H1 (cell line): Measurements from ENCODE around the gene CPT2. TPM values are rescaled to one million over a fixed set of nuclear protein-coding genes. Genes with fewer than 3 reads are reported as not detected.

Experiments used
- CTCF ChIA-PET: fragments of 300-600 bp; sonication (Branson Sonifier 250); formaldehyde crosslinking; loops from one replicate; lab custom pipeline; 2021; ENCODE audit not compliant: partially characterized antibody; lab: Charles Lee
- POLR2A ChIA-PET: fragments of 300-600 bp; sonication (Branson Sonifier 250); formaldehyde crosslinking; loops from one replicate; lab custom pipeline; 2021; ENCODE audit warnings: inconsistent platforms; ENCODE audit not compliant: partially characterized antibody; lab: Charles Lee
- DNase-seq, 2 experiments: peaks; one replicate each; pipeline versions ENCODE4 v3.0.0 to v3.0.0-alpha.2; 2010 to 2022; ENCODE audit warnings: low spot score in 2 of 2, low read depth in 1 of 2, mixed read lengths in 1 of 2
- FAIRE-seq: peaks from 2 replicates; lab custom pipeline; 2011; peaks lifted over from hg19 to GRCh38; lab: Jason Lieb, UNC
- H2AFZ ChIP-seq: 2 replicates; pipeline ENCODE4 v1.8.1; 2012; ENCODE audit warnings: low read length, inconsistent platforms
- H2AK5ac ChIP-seq: 2 replicates; pipeline ENCODE4 v1.6.1; 2013; ENCODE audit warnings: low read depth, low read length
- H2BK120ac ChIP-seq: replicated peaks from 2 replicates; pipeline ENCODE3; 2013; ENCODE audit warnings: low read depth, low read length, inconsistent platforms
- H2BK12ac ChIP-seq: 2 replicates; pipeline ENCODE4 v1.6.1; 2013; ENCODE audit warnings: low read depth, low read length
- H2BK15ac ChIP-seq: 2 replicates; pipeline ENCODE4 v1.6.1; 2013; ENCODE audit warnings: low read length
- H2BK20ac ChIP-seq: 2 replicates; pipeline ENCODE4 v1.6.1; 2013; ENCODE audit warnings: low read length
- H2BK5ac ChIP-seq: 2 replicates; pipeline ENCODE4 v1.6.1; 2013; ENCODE audit warnings: low read depth, low read length
- H3K14ac ChIP-seq: 2 replicates; pipeline ENCODE4 v1.6.1; 2013; ENCODE audit warnings: inconsistent platforms; ENCODE audit not compliant: insufficient read length
- H3K18ac ChIP-seq: 2 replicates; pipeline ENCODE4 v1.6.1; 2013; ENCODE audit warnings: low read length; ENCODE audit errors: extremely low read depth
- H3K23ac ChIP-seq: 2 replicates; pipeline ENCODE4 v1.6.1; 2013; ENCODE audit warnings: inconsistent platforms; ENCODE audit not compliant: insufficient read length
- H3K23me2 ChIP-seq: 2 replicates; pipeline ENCODE4 v1.6.1; 2013; ENCODE audit warnings: low read depth, low read length
- H3K27ac ChIP-seq: 2 replicates; pipeline ENCODE4 v1.6.1; 2011; ENCODE audit warnings: low read depth, low read length, inconsistent platforms
- H3K27me3 ChIP-seq, 4 experiments: replicated peaks in 1 of 4; 1 replicate in 1 of 4; 2 replicates in 3 of 4; pipeline versions ENCODE4 v1.6.1 to v1.8.1; 2011 to 2013; ENCODE audit warnings: low read length in 3 of 4, mild to moderate bottlenecking in 3 of 4, inconsistent platforms in 2 of 4, mixed read lengths in 2 of 4, moderate library complexity in 1 of 4; ENCODE audit not compliant: control insufficient read depth in 3 of 4, insufficient read depth in 3 of 4; ENCODE audit errors: extremely low read depth in 1 of 4
- H3K36me3 ChIP-seq, 4 experiments: 2 replicates each; pipeline versions ENCODE4 v1.6.1 to v1.8.1; 2011 to 2013; ENCODE audit warnings: mild to moderate bottlenecking in 4 of 4, low read length in 3 of 4, moderate library complexity in 2 of 4, control low read depth in 1 of 4, inconsistent platforms in 1 of 4; ENCODE audit not compliant: insufficient read depth in 4 of 4, control insufficient read depth in 2 of 4
- H3K4ac ChIP-seq: replicated peaks from 2 replicates; pipeline ENCODE3; 2013; ENCODE audit warnings: low read length, low read depth, mixed read lengths, inconsistent platforms; ENCODE audit not compliant: insufficient read length
- H3K4me1 ChIP-seq, 4 experiments: replicated peaks in 1 of 4; 1 replicate in 1 of 4; 2 replicates in 3 of 4; pipeline versions ENCODE4 v1.6.1 to v1.8.1; 2011 to 2013; ENCODE audit warnings: low read length in 3 of 4, inconsistent platforms in 2 of 4, mixed read lengths in 1 of 4; ENCODE audit not compliant: insufficient read depth in 4 of 4, control insufficient read depth in 3 of 4
- H3K4me2 ChIP-seq, 2 experiments: 2 replicates each; pipeline versions ENCODE4 v1.6.1 to v1.8.1; 2011 to 2013; ENCODE audit warnings: low read depth in 2 of 2, low read length in 2 of 2, control low read depth in 1 of 2, inconsistent platforms in 1 of 2, mild to moderate bottlenecking in 1 of 2; ENCODE audit not compliant: insufficient read depth in 1 of 2
- H3K4me3 ChIP-seq, 4 experiments: fragments of 200-600, 300-600 bp in 1 of 4; sonication (generic), shearing (Covaris generic), sonication (Bioruptor Twin) in 1 of 4; 2 replicates each; pipeline versions ENCODE4 v1.5.1 to v1.8.1; 2011 to 2016; ENCODE audit warnings: low read length in 4 of 4, low read depth in 3 of 4, control low read depth in 2 of 4, inconsistent platforms in 2 of 4, mild to moderate bottlenecking in 2 of 4, mixed read lengths in 1 of 4, moderate library complexity in 1 of 4; ENCODE audit not compliant: insufficient read depth in 2 of 4; ENCODE audit errors: extremely low read depth in 1 of 4
- H3K56ac ChIP-seq: replicated peaks from 2 replicates; pipeline ENCODE3; 2013; ENCODE audit warnings: low read depth, mild to moderate bottlenecking, mixed read lengths, low read length, inconsistent platforms; ENCODE audit not compliant: insufficient read length
- H3K79me1 ChIP-seq: 2 replicates; pipeline ENCODE4 v1.6.1; 2013; ENCODE audit warnings: low read depth, low read length, control low read depth
- H3K79me2 ChIP-seq, 2 experiments: 2 replicates each; pipeline versions ENCODE4 v1.6.1 to v1.8.1; 2012 to 2013; ENCODE audit warnings: low read length in 2 of 2, mild to moderate bottlenecking in 2 of 2, inconsistent platforms in 1 of 2; ENCODE audit not compliant: insufficient read depth in 2 of 2, control insufficient read depth in 1 of 2
- H3K9ac ChIP-seq, 4 experiments: replicated peaks in 1 of 4; 1 replicate in 1 of 4; 2 replicates in 3 of 4; pipeline versions ENCODE4 v1.6.1 to v1.8.1; 2011 to 2013; ENCODE audit warnings: low read depth in 3 of 4, low read length in 3 of 4, control low read depth in 2 of 4, mild to moderate bottlenecking in 2 of 4, moderate library complexity in 2 of 4, inconsistent platforms in 1 of 4; ENCODE audit errors: extremely low read depth in 1 of 4
- H3K9me3 ChIP-seq, 2 experiments: 2 replicates each; pipeline versions ENCODE4 v1.6.1 to v1.8.1; 2012 to 2013; ENCODE audit warnings: mild to moderate bottlenecking in 2 of 2, moderate library complexity in 2 of 2, control low read depth in 1 of 2, inconsistent platforms in 1 of 2, low read depth in 1 of 2, low read length in 1 of 2, mixed read lengths in 1 of 2; ENCODE audit not compliant: insufficient read depth in 2 of 2
- H4K20me1 ChIP-seq, 2 experiments: replicated peaks in 1 of 2; 2 replicates each; pipeline versions ENCODE3 to v1.8.1; 2011 to 2013; ENCODE audit warnings: inconsistent platforms in 2 of 2, low read length in 2 of 2, mild to moderate bottlenecking in 1 of 2; ENCODE audit not compliant: insufficient read depth in 2 of 2, control insufficient read depth in 1 of 2
- H4K5ac ChIP-seq: 2 replicates; pipeline ENCODE4 v1.6.1; 2013; ENCODE audit warnings: low read length, low read depth, mixed read lengths, inconsistent platforms; ENCODE audit not compliant: insufficient read length
- H4K8ac ChIP-seq: 2 replicates; pipeline ENCODE4 v1.8.0; 2013; ENCODE audit warnings: mild to moderate bottlenecking, moderate library complexity, low read length, inconsistent platforms; ENCODE audit not compliant: insufficient read depth; ENCODE audit errors: extremely low read depth
- H4K91ac ChIP-seq: replicated peaks from 2 replicates; pipeline ENCODE3; 2013; ENCODE audit warnings: low read length, mixed read lengths, inconsistent platforms; ENCODE audit not compliant: insufficient read length
- ATF3 ChIP-seq: IDR thresholded peaks from 2 replicates; pipeline ENCODE4 v1.6.1; 2011; ENCODE audit warnings: low read depth, mild to moderate bottlenecking, low read length; ENCODE audit not compliant: insufficient read depth
- CHD1 ChIP-seq: IDR thresholded peaks from 2 replicates; pipeline ENCODE4 v1.6.1; 2012; ENCODE audit warnings: low read depth, low read length, improper control_type of control experiment
- GTF2F1 ChIP-seq: IDR thresholded peaks from 2 replicates; pipeline ENCODE4 v1.6.1; 2012; ENCODE audit warnings: low read depth, low read length, improper control_type of control experiment, borderline replicate concordance
- HDAC6 ChIP-seq: IDR thresholded peaks from one replicate; pipeline ENCODE4 v1.7.1; 2012; ENCODE audit warnings: low read depth, mild to moderate bottlenecking, inconsistent platforms, low read length, moderate library complexity
- JUND ChIP-seq: IDR thresholded peaks from 2 replicates; pipeline ENCODE4 v1.6.1; 2011; ENCODE audit warnings: mild to moderate bottlenecking, improper control_type of control experiment, low read length
- PHF8 ChIP-seq: fragments of 200-600 bp; sonication (generic); conservative IDR thresholded peaks from 2 replicates; pipeline ENCODE4 v1.7.1; 2012; ENCODE audit warnings: low read depth, mild to moderate bottlenecking, inconsistent platforms, low read length, moderate library complexity
- POLR2A ChIP-seq, 2 experiments: IDR thresholded peaks; 1 replicate in 1 of 2; 2 replicates in 1 of 2; pipeline ENCODE4 v1.6.1; 2011; ENCODE audit warnings: low read depth in 2 of 2, low read length in 2 of 2, mild to moderate bottlenecking in 2 of 2; ENCODE audit errors: control extremely low read depth in 1 of 2
- POLR2AphosphoS5 ChIP-seq: IDR thresholded peaks from 2 replicates; pipeline ENCODE4 v1.6.1; 2011; ENCODE audit warnings: low read depth, low read length
- POU5F1 ChIP-seq: IDR thresholded peaks from 2 replicates; pipeline ENCODE4 v1.6.1; 2011; ENCODE audit warnings: low read depth, mild to moderate bottlenecking, low read length, moderate library complexity
- SP1 ChIP-seq: IDR thresholded peaks from 2 replicates; pipeline ENCODE4 v1.6.1; 2011; ENCODE audit warnings: low read depth, low read length
- SP2 ChIP-seq: IDR thresholded peaks from 2 replicates; pipeline ENCODE4 v1.6.1; 2012; ENCODE audit warnings: mild to moderate bottlenecking, low read length, inconsistent platforms
- TAF1 ChIP-seq: IDR thresholded peaks from 2 replicates; pipeline ENCODE4 v1.6.1; 2011; ENCODE audit warnings: mild to moderate bottlenecking, low read depth, low read length
- TCF12 ChIP-seq: IDR thresholded peaks from 2 replicates; pipeline ENCODE4 v1.6.1; 2011; ENCODE audit warnings: low read depth, mild to moderate bottlenecking, low read length
- WGBS, 2 experiments: shearing (Covaris generic) in 1 of 2; methylation state at CpG; one replicate each; pipeline versions ENCODE4 v1.1.6 to v1.1.7; 2013 to 2015; ENCODE audit warnings: low lambda C conversion rate in 2 of 2, mixed read lengths in 2 of 2, inconsistent platforms in 1 of 2, low coverage in 1 of 2, missing lambda C conversion rate in 1 of 2; ENCODE audit not compliant: insufficient replicate concordance in 2 of 2, insufficient coverage in 1 of 2, insufficient read length in 1 of 2; ENCODE audit errors: extremely low coverage in 1 of 2, missing lambda C conversion rate in 1 of 2; 5-methylcytosine and 5-hydroxymethylcytosine counted together
- polyA plus RNA-seq, 7 experiments: library from polyadenylated mRNA; depleted of rRNA in 3 of 7; stranded (reverse) in 5 of 7; unstranded in 2 of 7; fragments of >200 nt in 5 of 7; fragments of 200-250 nt in 2 of 7; gene quantifications; 1 replicate in 5 of 7; 2 replicates in 1 of 7; 4 replicates in 1 of 7; pipeline versions ENCODE4 v1.2.1 to v1.2.3, GENCODE V29; 2011 to 2013; ENCODE audit warnings: missing spikeins in 2 of 7, mixed read lengths in 2 of 7
- total RNA-seq: library from RNA; stranded (reverse); fragmentation: NEBNext Ultra II Directional; extraction: Animal tissue kit (Norgen Biotek cat#: 25700); gene quantifications from 2 replicates; pipeline ENCODE4 v1.2.1, GENCODE V29; 2021

The CPT2 gene
- total and polyA plus RNA-seq, 2 of the 8 experiments (the other 6 are each of a cell fraction or from before 2014, with no cell fraction given) = 23.9 to 25.5 TPM

- WGBS, 2 experiments = 95% methylated on average over 5 of the region's 5 CpGs; no CpG with 5 or more reads in 1 of the 2 experiments
- Histone ChIP-seq H3K79me1 (no peaks in the 10 kb centered on the region), H3K4me3 (no peak overlapping the region), H3K9ac (no peak overlapping the region), H3K56ac (no peak overlapping the region), H2BK20ac (no peak overlapping the region), H3K18ac (no peak overlapping the region), H2BK120ac (no peak overlapping the region), H3K4me2 (no peak overlapping the region), H2BK12ac (no peak overlapping the region), H2AFZ (no peak overlapping the region), H3K9me3 (no peaks in the 10 kb centered on the region), H4K5ac (no peak overlapping the region), H4K8ac (no peak overlapping the region), H3K79me2 (no peaks in the 10 kb centered on the region), H3K4ac (no peak overlapping the region), H2BK5ac (no peak overlapping the region), H3K36me3 (no peaks in the 10 kb centered on the region), H3K23me2 (no peaks in the 10 kb centered on the region), H4K91ac (no peak overlapping the region), H3K23ac (no peak overlapping the region), H4K20me1 (no peaks in the 10 kb centered on the region), H2BK15ac (no peak overlapping the region), H3K14ac (no peak overlapping the region), H2AK5ac (no peak overlapping the region), H3K4me1 (no peaks in the 10 kb centered on the region; a peak in 1 of 7 replicates), H3K27ac (no peak overlapping the region), H3K27me3 (no peaks in the 10 kb centered on the region; a peak in 3 of 7 replicates)
- no peak for DNase-seq
- POLR2A ChIA-PET = no interaction called here
- CTCF ChIA-PET = interaction anchor here (0.6 to 3.2 kb wide), 29 partner anchors 9 to 757 kb away, joined by 3 to 31 read pairs (median 4); partner anchors contain the start of gene ECHDC2
- FAIRE-seq = no peak
- TF ChIP-seq POU5F1 (no peak), POLR2A (IDR thresholded peaks at IDR 0.05; ENCODE audit: control extremely low read depth in 1 of 2, low read depth in 2 of 2, low read length in 2 of 2) (no peak), TAF1 (no peak), CHD1 (no peak), TCF12 (no peak), PHF8 (no peak), GTF2F1 (no peak), SP1 (no peak), HDAC6 (no peak), ATF3 (no peak), JUND (no peak), SP2 (no peak), POLR2AphosphoS5 (no peak)
These were observed 15.7 kb upstream of the CPT2 start for GRCh38 chr1:53180951-53181350.
